AG04449 (cell line): ENCODE results near the gene DPM3.

Experiments used
- CTCF ChIA-PET: fragments of 350-600 bp; formaldehyde crosslinking; extraction: SDS; loops from one replicate; lab custom pipeline; 2021; ENCODE audit warnings: antibody characterized with exemption; lab: Yijun Ruan, JAX
- POLR2A ChIA-PET: fragments of 400-600, 350-600 bp; formaldehyde crosslinking; extraction: SDS; loops from one replicate; lab custom pipeline; 2020; ENCODE audit warnings: antibody characterized with exemption, inconsistent platforms; lab: Yijun Ruan, JAX
- DNase-seq: peaks from one replicate; pipeline ENCODE4 v3.0.0-alpha.2; 2010; ENCODE audit warnings: low read depth, low spot score
- H3K4me3 ChIP-seq: 2 replicates; pipeline ENCODE4 v1.5.1; 2011; ENCODE audit warnings: low read depth, mild to moderate bottlenecking, control low read depth, low read length
- TF ChIP-seq, protein P1 (sequence below): IDR thresholded peaks from one replicate; pipeline ENCODE4 v1.5.1; 2011; ENCODE audit warnings: mild to moderate bottlenecking, moderate library complexity, low read length, control low read depth, inconsistent platforms; ENCODE audit not compliant: insufficient read depth; ENCODE audit errors: missing control alignments

The DPM3 gene

DNA sequence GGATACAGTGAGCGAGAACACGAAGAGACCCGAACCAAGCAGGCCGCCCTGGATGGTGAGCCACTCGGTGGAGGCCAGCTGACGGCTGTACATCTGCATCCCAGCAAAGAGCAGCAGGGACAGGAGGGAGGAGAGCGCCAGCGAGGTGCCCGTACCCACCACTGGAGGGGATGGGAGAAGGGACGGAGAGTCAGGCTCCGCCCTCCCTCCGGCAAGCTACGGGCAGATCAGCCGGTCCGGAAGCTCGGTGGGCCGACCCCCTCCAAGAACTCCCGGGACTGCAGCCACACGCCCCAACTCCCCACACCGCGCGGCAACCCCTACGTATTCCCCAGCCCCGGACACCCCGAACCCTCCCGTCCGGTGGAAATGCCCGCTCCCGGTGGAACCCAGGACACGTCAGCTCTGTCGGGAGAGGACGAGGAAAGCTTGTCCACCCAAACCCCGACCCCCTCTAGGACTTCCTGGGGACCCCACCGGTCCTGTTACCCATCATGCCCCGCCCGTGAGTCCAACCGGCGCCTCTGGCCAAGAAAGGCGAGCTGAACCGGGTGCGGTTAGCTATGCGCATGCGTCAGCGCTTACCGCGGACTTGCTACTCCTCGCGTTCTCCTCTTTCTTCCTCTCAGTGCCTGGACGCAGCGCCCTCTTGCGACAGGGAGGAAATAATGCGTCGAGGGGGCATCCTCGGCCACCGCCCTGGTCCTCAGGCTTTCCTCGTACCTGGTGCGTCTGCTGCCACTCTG lies 32.6 kb upstream of the DPM3 start, which contains the start of gene KRTCAP2:
TSS of gene KRTCAP2 (minus strand) at position 573 of the 746 bp plus-strand sequence. CDS start at position 493, 80 bp downstream.
- peak within 1 kb of the TSS; percentile 98 for H3K4me3 ChIP-seq
- TF ChIP-seq, protein P1, sequence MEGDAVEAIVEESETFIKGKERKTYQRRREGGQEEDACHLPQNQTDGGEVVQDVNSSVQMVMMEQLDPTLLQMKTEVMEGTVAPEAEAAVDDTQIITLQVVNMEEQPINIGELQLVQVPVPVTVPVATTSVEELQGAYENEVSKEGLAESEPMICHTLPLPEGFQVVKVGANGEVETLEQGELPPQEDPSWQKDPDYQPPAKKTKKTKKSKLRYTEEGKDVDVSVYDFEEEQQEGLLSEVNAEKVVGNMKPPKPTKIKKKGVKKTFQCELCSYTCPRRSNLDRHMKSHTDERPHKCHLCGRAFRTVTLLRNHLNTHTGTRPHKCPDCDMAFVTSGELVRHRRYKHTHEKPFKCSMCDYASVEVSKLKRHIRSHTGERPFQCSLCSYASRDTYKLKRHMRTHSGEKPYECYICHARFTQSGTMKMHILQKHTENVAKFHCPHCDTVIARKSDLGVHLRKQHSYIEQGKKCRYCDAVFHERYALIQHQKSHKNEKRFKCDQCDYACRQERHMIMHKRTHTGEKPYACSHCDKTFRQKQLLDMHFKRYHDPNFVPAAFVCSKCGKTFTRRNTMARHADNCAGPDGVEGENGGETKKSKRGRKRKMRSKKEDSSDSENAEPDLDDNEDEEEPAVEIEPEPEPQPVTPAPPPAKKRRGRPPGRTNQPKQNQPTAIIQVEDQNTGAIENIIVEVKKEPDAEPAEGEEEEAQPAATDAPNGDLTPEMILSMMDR: peak; percentile 96
- peak; percentile 75 for DNase-seq
- POLR2A ChIA-PET: interaction anchor here (0.5 to 1.9 kb wide), 10 partner anchors 13 to 202 kb away, joined by 3 to 17 read pairs (median 4); partner anchors contain the start of gene SHC1
- CTCF ChIA-PET: interaction anchor here (0.6 to 14.6 kb wide), 60 partner anchors 10 to 432 kb away, joined by 3 to 457 read pairs (median 4); partner anchors contain the start of genes CLK2, EFNA3, EFNA4 and MTX1

DNA sequence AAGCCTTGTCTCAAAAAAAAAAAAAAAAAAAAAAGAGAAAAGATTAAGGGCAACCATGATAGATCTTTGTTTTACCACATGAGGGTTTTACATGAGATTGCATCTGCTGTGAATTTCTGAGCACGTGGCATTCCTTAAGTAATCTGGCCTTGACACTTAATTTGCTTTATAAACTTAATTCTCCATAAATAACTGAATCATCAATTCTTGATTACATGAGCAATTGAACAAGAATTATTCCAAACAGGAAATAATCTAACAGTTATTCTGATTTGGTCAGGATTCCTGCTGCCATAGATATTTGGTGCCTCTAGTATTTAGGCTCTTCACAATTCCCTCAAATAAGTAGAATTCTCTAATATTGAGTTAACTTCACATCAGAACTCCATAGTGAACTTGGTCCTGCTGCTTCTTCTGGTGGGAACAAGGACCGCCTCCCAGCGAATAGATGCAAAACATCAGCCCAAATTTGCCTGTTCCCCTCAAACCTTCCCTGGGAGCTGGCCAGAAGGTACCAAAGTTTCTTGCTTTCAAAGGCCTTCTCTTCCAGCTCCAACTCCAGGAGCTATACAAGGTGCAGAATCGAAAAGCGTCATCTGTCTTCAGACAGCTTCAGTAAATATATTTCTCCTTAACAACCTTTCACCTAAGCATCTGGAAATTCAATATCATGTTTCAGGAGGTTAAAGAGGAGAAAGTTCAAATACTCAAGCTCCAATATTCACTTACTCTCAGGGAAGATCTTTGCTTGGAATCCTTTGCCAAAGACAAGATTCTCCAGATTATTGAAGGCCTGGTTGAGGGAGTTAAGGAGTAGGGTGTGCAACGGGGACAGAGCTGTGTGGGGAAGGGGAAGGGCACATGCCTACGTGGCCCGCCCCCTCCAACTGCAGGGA lies 31.8 kb upstream of the DPM3 start:
- TF ChIP-seq, protein P1: no peak
- peak overlapping the region; percentile 98 for H3K4me3 ChIP-seq
- CTCF ChIA-PET: interaction anchor here (0.7 to 14.6 kb wide), 38 partner anchors 9 to 427 kb away, joined by 3 to 457 read pairs (median 4); partner anchors contain the start of genes EFNA3, EFNA4, MTX1 and PBXIP1
- DNase-seq: no peak
- POLR2A ChIA-PET: interaction anchor here (0.7 to 1.9 kb wide), 8 partner anchors 13 to 811 kb away, joined by 3 to 17 read pairs (median 5); partner anchors contain the start of gene SHC1

DNA sequence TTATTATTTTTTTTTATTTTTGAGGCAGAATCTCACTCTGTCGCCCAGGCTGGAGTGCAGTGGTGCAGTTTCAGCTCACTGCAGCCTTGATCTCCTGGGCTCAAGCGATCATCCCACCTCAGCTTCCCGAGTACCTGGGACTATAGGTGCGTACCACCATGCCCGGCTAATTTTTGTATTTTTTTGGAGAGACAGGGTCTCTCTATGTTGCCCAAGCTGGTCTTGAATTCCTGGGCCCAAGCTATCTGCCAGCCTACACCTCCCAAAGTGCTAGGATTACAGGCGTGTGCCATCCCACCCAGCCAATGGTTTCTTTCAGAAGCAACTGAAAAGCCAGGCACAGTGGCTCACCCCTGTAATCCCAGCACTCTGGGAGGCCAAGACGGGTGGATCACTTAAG lies 30.5 kb upstream of the DPM3 start:
- no peak for DNase-seq
- TF ChIP-seq, protein P1: no peak
- ChIA-PET POLR2A (no interaction called here), CTCF (interaction anchor here (0.6 to 14.6 kb wide), 8 partner anchors 10 to 127 kb away, joined by 3 to 457 read pairs (median 4); no protein-coding TSS in a partner anchor)
- H3K4me3 ChIP-seq: no peak overlapping the region

DNA sequence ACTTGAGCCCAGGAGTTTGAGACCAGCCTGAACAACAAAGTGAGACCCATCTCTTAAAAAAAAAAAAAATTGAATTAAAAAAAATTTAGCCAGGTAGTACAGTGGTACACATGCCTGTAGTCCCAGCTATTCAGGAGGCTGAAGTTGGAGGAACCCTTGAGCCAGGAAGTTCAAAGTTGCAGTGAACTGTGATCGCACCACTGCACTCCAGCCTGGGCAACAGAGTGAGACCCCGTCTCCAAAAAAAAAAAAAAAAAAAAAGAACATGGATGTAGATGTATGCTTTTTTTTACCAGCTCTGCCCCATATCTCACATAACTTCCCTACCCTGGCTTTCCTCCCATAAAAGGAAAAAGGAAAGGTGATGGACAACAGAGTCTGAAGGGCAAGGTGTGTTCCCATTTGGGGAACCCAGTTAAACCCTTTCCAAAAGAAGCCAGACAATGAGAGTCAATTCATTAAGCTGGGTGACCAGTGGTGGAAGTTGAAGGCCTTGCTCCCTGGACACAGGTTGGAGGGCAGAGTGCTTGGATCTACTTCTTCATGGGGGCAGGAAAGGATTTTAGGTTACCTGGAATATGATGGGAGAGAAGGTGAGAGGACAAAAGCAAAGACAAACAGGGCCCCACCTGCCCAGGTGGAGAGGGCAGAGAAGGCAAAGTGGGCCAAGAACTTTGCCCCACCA lies 29.9 kb upstream of the DPM3 start:
- ChIA-PET CTCF (interaction anchor here (0.6 to 14.6 kb wide), 9 partner anchors 22 to 126 kb away, joined by 3 to 457 read pairs (median 5); partner anchors contain the start of gene ADAM15), POLR2A (no interaction called here)
- DNase-seq: no peak
- H3K4me3 ChIP-seq: no peak overlapping the region
- TF ChIP-seq, protein P1: no peak

DNA sequence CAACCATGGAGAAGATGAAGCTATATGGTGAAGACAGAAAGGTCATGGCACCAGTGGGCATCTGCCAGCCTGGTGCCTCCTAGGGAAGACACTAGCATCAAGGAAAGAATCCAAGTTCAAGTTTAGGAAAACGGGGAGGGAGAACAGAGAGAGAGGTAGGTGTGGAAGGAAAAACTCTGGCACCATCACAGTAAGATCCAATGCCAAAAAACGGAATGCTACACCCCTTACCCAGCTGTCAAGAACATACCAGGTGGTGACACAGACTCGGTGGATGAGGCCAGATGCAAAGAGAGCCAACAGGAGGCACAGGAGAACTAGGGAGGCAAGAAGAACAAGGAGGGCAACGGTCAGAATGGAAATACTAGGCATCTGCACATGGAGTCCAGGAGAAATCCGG lies 29.2 kb upstream of the DPM3 start:
- CTCF ChIA-PET: interaction anchor here (1.1 to 14.6 kb wide), 9 partner anchors 11 to 118 kb away, joined by 3 to 457 read pairs (median 12); partner anchors contain the start of gene ADAM15
- TF ChIP-seq, protein P1: no peak
- POLR2A ChIA-PET: no interaction called here
- DNase-seq: no peak
- H3K4me3 ChIP-seq: no peak overlapping the region
